Activated CD4-positive, CD25-positive, alpha-beta regulatory T cell treated with anti-CD3 and anti-CD28 coated beads, Interleukin-2, amount 50 U/mL, for 24 hours (primary cell): ENCODE measurements around the gene SYT15.
A peak's percentile ranks its signal among the peaks of the same experiment; 100 is the strongest.
"Not testable (repeated sequence)": the region's sequence is repeated elsewhere in the genome, so short reads cannot be mapped to it uniquely, and the experiment has no call there.

Experiments used
- ATAC-seq, 2 donors: fragments of 150-1000 bp; cut with Tn5 transposase; one replicate each; pipeline ENCODE4 v1.10.0; 2021; ENCODE audit warnings: mild to moderate bottlenecking in 1 of 2, moderate library complexity in 1 of 2

Gene SYT15

DNA sequence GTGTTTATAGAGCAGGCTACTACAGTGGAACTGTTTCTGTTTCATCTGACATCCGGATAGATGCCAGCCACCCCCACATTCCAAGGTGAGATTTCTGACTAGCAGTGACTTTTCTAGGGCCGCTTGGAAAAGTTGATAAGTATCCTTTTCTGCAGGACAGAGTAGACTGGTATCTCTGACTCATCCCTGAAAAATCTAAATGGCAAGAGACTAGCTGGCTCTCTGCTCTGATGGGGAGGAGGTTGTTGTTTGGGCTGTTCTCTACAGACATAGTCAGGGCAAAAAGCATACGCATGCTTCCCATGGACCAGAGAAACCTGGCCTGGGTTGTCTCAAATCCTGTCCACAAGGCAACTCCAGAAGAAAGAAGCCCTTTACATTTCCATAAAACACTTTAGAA, 10.7 kb downstream of the SYT15 start:
- ATAC-seq = not testable (repeated sequence)

DNA sequence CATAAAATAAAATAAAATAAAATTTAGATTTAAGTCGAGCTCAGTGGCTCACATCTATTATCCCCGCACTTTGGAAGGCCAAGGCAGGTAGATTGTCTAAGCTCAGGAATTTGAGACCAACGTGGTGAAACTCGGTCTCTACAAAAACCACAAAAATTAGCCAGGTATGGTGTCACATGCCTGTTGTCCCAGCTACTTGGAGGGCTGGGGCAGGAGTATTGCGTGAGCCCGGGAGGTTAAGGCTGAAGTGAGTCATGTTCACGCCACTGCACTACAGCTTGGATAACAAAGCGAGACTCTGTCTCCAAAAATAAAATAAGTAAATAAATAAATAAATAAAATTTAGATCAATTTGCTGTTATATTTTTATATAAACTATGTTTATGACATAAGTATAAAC, 12.1 kb downstream of the SYT15 start:
- not testable (repeated sequence) for ATAC-seq

DNA sequence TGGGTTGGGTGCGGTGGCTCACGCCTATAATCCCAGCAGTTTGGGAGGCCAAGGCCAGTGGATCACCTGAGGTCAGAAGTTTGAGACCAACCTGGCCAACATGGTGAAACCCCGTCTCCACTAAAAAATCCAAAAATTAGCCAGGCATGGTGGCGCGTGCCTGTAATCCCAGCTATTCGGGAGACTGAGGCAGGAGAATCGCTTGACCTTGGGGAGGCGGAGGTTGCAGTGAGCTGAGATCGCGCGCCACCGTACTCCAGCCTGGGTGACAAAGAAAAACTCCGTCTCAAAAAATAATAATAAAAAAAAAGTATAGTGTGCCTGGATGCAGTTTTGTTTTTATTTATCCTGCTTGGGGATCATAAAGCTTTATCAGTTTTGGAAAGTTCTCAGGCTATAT, 14.4 kb downstream of the SYT15 start:
- ATAC-seq = not testable (repeated sequence)

DNA sequence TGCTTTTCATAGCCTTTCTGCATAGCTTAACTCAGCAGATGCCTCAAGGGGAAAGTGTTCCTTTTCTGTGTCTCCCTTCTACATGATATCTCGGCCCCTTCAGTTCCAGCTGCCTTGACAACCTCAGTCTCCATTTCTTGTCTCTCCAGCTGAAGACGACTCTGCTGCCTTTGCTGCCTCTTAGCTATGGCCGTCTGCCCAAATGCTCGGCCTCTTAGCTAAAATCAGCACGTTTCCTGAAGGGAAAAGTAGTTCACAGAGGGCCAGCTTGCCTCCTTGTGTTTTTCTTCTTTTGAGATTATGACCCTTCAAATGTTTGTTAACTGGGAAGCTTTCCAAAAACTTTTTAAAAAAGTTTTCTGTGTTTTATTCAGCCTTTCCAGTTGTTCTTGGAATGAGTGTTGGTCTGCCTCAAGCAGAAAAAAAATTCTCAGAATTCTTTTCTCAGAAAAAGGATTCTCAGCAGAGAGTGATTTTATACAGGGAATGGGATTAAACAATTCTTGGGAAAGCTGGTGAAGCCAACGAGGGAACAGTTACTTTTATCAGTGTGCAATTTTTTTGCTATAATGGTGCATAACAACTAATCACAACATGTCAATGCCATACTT, 15.6 kb downstream of the SYT15 start:
- ATAC-seq = not testable (repeated sequence)

DNA sequence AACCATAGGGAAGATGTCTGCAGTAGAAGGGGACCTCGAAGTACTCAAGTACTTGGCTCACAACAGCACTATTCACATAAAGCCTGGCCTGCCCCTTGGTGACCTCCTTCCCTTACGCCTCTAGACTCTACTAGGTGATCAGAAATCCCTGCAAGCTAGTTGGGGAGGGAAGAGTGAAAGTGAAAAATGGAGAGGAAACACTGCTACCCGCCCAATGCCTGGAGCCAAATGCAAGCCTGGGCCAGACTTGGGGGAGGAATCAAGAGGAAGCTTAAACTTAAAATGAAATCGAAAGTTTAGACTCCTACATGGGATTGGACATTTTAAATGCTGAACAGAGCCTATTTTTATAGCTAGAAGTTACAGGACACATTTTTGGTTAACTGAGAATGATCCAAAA, 17.6 kb downstream of the SYT15 start:
- not testable (repeated sequence) for ATAC-seq

DNA sequence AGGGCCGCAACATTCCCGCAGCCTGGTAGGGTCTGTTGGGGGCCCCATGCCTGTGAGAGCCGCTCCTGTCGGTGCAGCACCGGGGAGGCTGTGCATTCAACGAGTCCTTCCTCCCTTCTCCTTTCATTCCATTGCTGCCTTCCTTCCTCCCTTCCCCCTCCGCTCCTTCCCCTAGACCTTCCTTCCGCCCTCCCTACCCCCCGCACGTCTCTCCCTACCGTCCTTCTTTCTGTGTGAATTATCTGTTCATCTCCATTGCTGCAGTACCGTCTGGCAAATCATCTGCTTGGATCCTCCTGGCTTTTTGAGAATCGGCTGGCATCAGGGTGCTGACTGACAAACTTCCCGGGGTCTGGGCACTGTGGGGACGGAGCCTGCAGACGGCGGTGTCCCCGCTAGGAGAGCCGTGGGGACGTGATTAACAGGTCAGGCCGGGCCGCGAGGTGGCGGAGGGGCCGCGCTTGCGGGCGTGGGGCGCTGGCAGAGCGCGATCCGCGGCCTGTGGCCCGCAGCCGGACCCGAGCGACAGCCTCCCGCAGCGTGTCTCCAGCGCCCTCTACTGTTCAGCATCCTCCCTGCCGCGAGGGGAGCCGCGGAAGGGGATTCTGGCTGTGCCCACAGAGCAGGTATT, 18.8 kb downstream of the SYT15 start:
- peak; percentile 73 to 78 for ATAC-seq

DNA sequence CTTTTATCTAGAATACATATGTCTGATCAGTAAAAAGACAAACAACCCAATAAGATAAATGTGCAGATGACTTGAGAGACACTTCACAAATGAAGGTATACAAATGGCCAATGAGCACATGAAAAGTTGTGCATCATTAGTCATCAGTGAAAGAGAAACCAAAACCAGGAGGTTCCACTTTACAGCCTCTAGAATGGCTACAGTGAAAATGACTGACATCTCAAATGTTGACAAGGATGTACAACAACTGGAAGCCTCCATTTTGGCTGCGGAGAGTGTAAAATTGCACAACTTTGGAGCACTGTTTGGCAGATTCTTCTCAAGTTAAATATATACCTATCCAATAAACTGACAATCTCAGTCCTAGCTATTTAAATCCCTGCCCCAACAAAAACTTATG, 21.6 kb downstream of the SYT15 start:
- peak; percentile 65 to 74 for ATAC-seq

DNA sequence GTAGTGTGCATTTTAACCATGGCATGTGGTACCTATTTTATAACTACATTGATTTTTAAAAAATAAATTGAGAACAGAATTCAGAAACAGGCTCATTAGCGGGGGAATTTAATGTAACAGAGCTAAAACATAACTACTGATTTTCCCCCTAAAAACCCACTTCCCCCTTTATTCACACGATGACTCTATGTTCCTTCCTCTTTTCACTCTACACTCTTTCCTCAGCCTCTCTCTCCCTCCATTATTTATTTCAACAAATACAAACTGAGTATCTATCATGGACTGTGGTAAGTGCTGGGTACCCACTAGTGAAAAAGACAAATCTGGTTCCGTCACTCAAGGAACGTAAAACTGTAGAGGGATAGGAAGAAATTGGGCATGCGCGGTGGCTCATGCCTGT, 36.6 kb downstream of the SYT15 start:
- ATAC-seq = not testable (repeated sequence)

DNA sequence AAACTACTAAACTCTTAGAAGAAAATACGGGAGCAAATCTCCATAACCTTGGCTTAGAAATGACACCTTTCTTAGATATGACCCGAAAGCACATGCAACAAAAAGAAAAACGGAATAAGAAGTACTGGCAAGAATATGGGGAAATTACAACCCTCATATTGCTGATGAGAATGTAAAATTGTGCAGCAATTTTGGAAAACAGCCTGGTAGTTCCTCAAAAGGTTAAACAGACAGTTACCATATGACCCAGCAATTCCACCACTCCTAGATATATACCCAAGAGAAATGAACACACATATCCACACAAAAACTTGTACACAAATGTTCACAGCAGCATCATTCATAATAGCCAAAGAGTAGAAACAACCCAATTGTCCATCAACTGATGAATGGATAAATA, 37.3 kb downstream of the SYT15 start:
- not testable (repeated sequence) for ATAC-seq

DNA sequence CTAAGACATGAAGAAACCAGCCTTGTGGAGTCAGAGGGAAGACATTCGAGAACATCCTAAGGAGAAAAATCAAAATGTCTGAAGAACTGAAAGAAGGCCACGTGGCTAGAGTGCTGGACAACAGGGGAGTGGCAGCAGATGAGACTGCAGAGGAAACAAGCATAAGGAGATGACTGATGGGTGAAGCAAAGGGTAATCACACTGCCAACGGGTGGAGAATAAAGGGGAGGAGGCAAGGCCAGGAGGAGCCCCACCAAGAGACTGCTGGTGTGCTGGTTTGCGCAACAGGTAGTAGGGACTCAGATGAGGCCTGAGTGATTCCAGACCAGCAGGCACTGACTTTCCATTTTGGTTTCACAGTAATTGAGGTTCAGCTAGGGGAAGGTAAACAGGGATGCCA, 38.2 kb downstream of the SYT15 start:
- ATAC-seq = not testable (repeated sequence)

DNA sequence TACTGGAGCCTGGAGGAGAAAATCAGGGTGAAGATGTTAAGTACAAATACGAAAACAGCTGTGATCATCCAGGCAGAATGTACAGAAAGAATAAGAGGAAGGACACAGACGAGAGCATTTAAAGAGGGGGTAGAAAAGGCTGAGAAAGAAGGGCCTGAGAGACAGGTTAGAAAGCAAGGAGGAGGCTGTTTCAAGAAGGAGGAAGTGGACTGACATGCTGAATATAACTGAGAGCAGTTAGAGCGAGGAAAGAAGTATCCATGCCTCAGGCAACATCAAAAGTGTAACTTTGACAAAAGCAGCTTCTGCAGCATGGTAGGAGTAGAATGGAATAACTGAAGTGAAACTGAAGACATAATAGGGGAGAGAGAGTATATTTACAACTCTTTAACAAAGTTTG, 39.0 kb downstream of the SYT15 start:
- ATAC-seq = not testable (repeated sequence)

DNA sequence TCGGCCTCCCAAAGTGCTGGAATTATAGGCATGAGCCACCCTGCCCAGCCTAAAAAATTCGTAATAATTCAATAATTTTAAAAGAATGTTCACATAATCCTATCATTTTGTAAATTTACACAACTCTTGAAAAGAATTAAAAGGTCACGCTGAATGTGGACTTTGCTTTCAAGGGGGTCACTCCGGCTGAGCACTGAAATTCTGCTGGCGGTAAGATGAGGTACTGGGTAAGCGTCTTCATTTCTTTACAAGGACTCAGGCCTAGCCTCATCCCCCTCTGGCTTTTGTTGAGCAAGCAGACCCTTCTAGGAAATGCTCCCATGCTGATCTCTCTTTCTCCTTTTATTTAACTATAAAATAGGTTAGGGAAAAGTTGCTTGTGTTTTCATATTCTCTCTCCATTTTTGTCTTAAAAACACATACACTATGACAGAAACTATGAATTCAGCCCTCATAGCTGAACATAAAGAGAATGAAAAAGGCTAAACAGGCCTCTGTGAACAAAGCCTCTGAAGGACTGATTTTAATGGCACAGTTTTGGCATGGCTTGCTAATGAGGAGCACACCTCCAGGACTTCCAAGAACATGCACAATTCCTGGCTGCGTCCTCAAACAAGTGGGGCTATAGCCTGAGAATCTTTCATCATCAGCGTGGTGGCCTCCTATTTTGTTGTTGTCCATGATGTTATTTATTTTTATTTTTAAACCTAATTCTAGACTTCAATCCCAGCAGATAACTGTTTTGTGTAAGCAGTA, 45.1 kb downstream of the SYT15 start:
- ATAC-seq = not testable (repeated sequence)

DNA sequence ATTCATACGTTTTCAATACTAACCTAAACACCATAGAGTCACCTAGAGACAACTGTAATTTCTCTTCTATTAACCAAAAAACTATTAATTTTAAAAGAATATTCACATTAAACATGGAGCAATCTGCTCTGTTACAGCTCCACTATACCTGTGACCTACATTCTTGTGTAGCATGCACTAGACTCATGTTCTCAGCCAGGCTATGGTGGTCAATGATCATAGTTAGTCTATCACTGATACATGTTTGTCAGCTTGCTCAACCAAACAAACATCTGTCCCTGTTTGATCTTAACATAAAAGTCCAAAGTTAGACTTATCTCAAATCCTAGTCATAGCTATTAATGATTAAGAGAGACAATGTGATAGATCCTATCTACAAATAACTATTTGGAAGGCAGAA, 50.9 kb downstream of the SYT15 start:
- not testable (repeated sequence) for ATAC-seq

DNA sequence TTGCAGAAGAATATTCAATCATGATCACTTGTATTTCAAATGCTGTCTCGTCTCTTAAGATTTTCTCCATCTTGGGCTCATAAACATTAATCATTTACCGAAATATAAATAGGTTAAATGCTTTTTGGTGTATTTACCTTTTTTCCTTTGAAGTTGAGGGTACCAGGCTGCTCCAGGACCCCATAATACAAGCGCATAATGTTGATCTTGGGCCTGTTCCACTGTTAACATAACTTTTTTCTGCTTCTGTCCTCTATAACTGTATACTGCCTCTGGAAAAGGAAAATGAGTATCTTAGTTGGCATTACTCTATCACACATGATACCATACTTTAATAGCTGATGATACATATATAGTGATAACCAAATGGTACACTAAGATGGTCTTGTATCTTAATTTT, 51.9 kb downstream of the SYT15 start:
- ATAC-seq = not testable (repeated sequence)

DNA sequence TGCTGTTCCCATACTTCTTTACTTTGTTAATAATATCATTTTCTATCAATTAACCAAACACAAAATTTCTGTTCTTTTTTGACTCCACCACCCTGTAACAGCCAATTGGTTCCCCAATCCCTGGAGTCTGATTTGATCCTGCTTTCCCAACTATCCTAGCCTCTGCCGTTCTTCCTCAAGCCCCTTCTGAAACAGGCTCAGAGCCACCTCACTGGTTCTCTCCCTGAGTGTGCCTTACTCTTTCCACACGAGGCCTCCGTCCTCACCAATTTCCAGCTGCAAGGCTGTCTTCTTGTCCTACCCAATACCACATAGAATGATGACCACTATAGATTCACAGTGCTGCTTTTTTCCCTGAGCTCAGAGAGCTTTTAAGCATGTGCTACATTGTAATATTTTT, 52.8 kb downstream of the SYT15 start:
- not testable (repeated sequence) for ATAC-seq

DNA sequence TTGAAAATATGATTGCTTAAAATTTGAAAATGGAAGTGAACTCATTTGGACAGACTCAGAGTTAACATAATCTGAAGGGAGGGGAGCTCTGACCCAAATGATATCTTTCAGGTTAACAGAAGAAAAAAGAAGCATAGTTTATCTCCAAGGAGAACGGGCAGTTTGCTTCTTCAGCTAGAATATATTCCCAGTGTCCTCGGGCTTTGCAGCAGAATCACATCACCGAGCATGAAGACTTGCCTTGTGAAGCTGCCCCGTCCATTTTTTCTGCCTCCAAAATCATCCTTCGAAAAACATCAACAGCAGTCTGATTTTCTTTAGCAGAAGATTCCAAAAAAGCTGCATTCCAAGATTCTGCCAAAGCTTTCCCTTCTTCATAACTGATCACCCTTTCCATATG, 55.8 kb downstream of the SYT15 start:
- not testable (repeated sequence) for ATAC-seq

DNA sequence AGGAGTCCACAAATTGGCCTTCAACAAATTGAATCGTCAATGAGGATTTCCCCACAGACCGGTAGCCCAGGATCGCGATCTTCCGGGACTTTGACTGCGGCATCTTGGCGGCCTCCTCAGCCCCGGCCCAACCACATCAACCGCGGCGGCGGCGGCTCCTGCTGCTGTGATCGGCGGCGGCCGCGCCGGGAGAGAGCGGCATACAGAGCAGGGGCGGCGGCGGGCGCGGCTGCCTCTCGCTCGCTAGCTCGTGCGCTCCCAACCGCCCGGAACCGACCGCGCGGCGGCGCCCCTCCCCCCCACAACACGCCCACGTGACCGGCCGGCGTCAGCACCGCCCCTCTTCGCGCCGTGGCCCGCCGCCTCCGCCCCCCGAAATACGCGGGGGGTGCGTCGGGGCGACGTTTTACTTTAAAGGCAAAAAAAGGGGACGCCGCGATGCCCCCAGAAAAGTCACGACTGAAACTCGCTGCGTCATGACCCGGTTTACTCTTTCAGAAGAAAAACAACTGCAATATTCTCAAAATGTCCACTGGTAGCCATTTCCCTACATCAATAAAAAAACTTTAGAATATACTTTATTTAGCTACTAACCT, 56.5 kb downstream of the SYT15 start:
- peak; percentile 86 to 91 for ATAC-seq

DNA sequence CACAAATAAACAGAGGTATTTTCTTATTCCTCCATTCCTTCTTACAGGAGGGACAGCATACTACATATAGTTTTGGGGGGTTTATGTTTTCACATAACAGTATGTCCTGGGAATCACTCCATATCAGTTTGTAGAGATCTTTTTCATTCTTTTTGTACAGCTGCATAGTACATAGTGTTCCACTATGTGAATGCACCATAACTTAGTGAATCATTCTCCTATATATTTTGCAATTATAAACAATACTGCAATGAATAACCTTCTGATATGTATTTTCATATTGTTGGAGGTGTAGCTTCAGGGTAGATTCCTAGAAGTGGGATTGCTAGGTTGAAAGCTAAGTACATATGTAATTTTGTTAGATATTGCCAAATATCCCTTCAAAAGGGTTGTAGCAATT, 61.1 kb downstream of the SYT15 start:
- not testable (repeated sequence) for ATAC-seq
